ENCODE measurements around the gene PKD2. TPM values are rescaled to one million over a fixed set of nuclear protein-coding genes. Genes with fewer than 3 reads are reported as not detected.
A peak's percentile ranks its signal among the peaks of the same experiment; 100 is the strongest.

The PKD2 gene
- total RNA-seq, 1 experiment from 2014 or later: 12.9 TPM

GRCh38 chr4:88045021-88045420 lies 37.6 kb downstream of the PKD2 start:
- no TSS peak for BruUV-seq (replicated peaks)
- Histone ChIP-seq H3K27ac (ENCODE audit: low read length) (no peak overlapping the region), H3K36me3 (ENCODE audit: low read depth, low read length) (peaks cover 7% of the 10 kb centered on the region; the same call in 1 of the 2 replicates), H3F3A (ENCODE audit: low read length, unreplicated experiment) (no peaks in the 10 kb centered on the region), H3K4me2 (ENCODE audit: low read length) (no peak overlapping the region), H3K4me1 (ENCODE audit: insufficient read depth, low read length) (no peaks in the 10 kb centered on the region), H3K9me3 (ENCODE audit: low read length) (no peaks in the 10 kb centered on the region), H3K9me2 (replicated peaks; ENCODE audit: low read length) (no peaks in the 10 kb centered on the region), H3K9ac (ENCODE audit: low read length) (no peak overlapping the region), H3K79me2 (ENCODE audit: low read length) (no peaks in the 10 kb centered on the region), H2AFZ (ENCODE audit: low read length) (no peak overlapping the region), H3K4me3 (ENCODE audit: low read length) (no peak overlapping the region), H3K27me3 (ENCODE audit: low read length) (no peaks in the 10 kb centered on the region), H4K20me1 (ENCODE audit: low read length) (no peaks in the 10 kb centered on the region)
- intact Hi-C loops (cut with micrococcal nuclease): no loop called here
- POLR2A ChIA-PET (ENCODE audit: unreplicated experiment): no interaction called here
- TF ChIP-seq EZH2phosphoT487 (IDR thresholded peaks at IDR 0.05; ENCODE audit: borderline replicate concordance, low read length) (no peak), EZH2 (IDR thresholded peaks at IDR 0.05; ENCODE audit: low read length, unreplicated experiment) (no peak), CTCF (conservative IDR thresholded peaks at IDR 0.05; ENCODE audit: low read depth, low read length) (no peak)
- no peak for ATAC-seq
- CTCF ChIA-PET: no interaction called here
- DNase-seq: no peak

GRCh38 chr4:88054229-88054628 lies 46.8 kb downstream of the PKD2 start:
- H3K36me3 ChIP-seq (ENCODE audit: low read depth, low read length): 0 out of 2 replicates have a peak, but pooled peaks cover 2% of the 10 kb centered on the region
- no peaks in the 10 kb centered on the region for H3K79me2 ChIP-seq (ENCODE audit: low read length)
- no peaks in the 10 kb centered on the region for H3K9me3 ChIP-seq (ENCODE audit: low read length)
- H3K27ac ChIP-seq (ENCODE audit: low read length): no peak overlapping the region
- H3K27me3 ChIP-seq (ENCODE audit: low read length): no peaks in the 10 kb centered on the region
- ChIA-PET POLR2A (ENCODE audit: unreplicated experiment) (no interaction called here), CTCF (interaction anchor here (1.0 kb wide), 2 partner anchors 157 to 201 kb away, joined by 3 to 7 read pairs; no protein-coding TSS in a partner anchor)
- BruUV-seq (replicated peaks): no TSS peak
- H2AFZ ChIP-seq (ENCODE audit: low read length): no peak overlapping the region
- ATAC-seq (no peak), DNase-seq (no peak)
- intact Hi-C loops (cut with micrococcal nuclease): no loop called here
- no peaks in the 10 kb centered on the region for H4K20me1 ChIP-seq (ENCODE audit: low read length)
- TF ChIP-seq CTCF (conservative IDR thresholded peaks at IDR 0.05; ENCODE audit: low read depth, low read length): no peak
- no peak for TF ChIP-seq EZH2phosphoT487 (IDR thresholded peaks at IDR 0.05; ENCODE audit: borderline replicate concordance, low read length)
- no peak for TF ChIP-seq EZH2 (IDR thresholded peaks at IDR 0.05; ENCODE audit: low read length, unreplicated experiment)
- H3K4me2 ChIP-seq (ENCODE audit: low read length): no peak overlapping the region
- no peaks in the 10 kb centered on the region for H3K9me2 ChIP-seq (replicated peaks; ENCODE audit: low read length)
- no peak overlapping the region for H3K9ac ChIP-seq (ENCODE audit: low read length)
- no peak overlapping the region for H3K4me3 ChIP-seq (ENCODE audit: low read length)
- no peaks in the 10 kb centered on the region for H3F3A ChIP-seq (ENCODE audit: low read length, unreplicated experiment)
- no peaks in the 10 kb centered on the region for H3K4me1 ChIP-seq (ENCODE audit: insufficient read depth, low read length)

- no peaks in the 10 kb centered on the region for H3F3A ChIP-seq (ENCODE audit: low read length, unreplicated experiment)
- ChIA-PET CTCF (interaction anchor here (1.0 kb wide), 2 partner anchors 157 to 202 kb away, joined by 3 to 7 read pairs; no protein-coding TSS in a partner anchor), POLR2A (ENCODE audit: unreplicated experiment) (no interaction called here)
- no peaks in the 10 kb centered on the region for H3K9me3 ChIP-seq (ENCODE audit: low read length)
- no peak overlapping the region for H3K27ac ChIP-seq (ENCODE audit: low read length)
- ATAC-seq (peak; percentile 84), DNase-seq (peak; percentile 69)
- no peaks in the 10 kb centered on the region for H4K20me1 ChIP-seq (ENCODE audit: low read length)
- no peak overlapping the region for H3K4me3 ChIP-seq (ENCODE audit: low read length)
- H3K4me2 ChIP-seq (ENCODE audit: low read length): no peak overlapping the region
- H3K27me3 ChIP-seq (ENCODE audit: low read length): no peaks in the 10 kb centered on the region
- H3K79me2 ChIP-seq (ENCODE audit: low read length): no peaks in the 10 kb centered on the region
- no peaks in the 10 kb centered on the region for H3K4me1 ChIP-seq (ENCODE audit: insufficient read depth, low read length)
- no peak overlapping the region for H3K9ac ChIP-seq (ENCODE audit: low read length)
- H2AFZ ChIP-seq (ENCODE audit: low read length): no peak overlapping the region
- no peaks in the 10 kb centered on the region for H3K9me2 ChIP-seq (replicated peaks; ENCODE audit: low read length)
- H3K36me3 ChIP-seq (ENCODE audit: low read depth, low read length): 0 out of 2 replicates have a peak, but pooled peaks cover 2% of the 10 kb centered on the region
- intact Hi-C loops (cut with micrococcal nuclease): loop anchor here (1.0 kb wide), 1 partner anchor 157 kb away; no protein-coding TSS in a partner anchor
- TF ChIP-seq EZH2 (IDR thresholded peaks at IDR 0.05; ENCODE audit: low read length, unreplicated experiment) (no peak), CTCF (conservative IDR thresholded peaks at IDR 0.05; ENCODE audit: low read depth, low read length) (peak; percentile 72), EZH2phosphoT487 (IDR thresholded peaks at IDR 0.05; ENCODE audit: borderline replicate concordance, low read length) (no peak)
- BruUV-seq (replicated peaks): no TSS peak
These were observed 47.5 kb downstream of the PKD2 start for GRCh38 chr4:88054901-88055300.
